Suprapubic skin (tissue), 3 donors: Measurements from ENCODE around the gene SLC8B1.

Source experiments
- EP300 ChIP-seq: sonication (generic); formaldehyde crosslinking; IDR thresholded peaks from one replicate; pipeline ENCODE4 v1.6.1; 2017; ENCODE audit warnings: antibody characterized with exemption
- POLR2A ChIP-seq, 2 donors: fragments of 450-650 bp; IDR thresholded peaks; one replicate each; pipeline ENCODE4 v1.6.1; 2017; ENCODE audit warnings: antibody characterized with exemption in 2 of 2, mild to moderate bottlenecking in 2 of 2, moderate library complexity in 2 of 2
- TF ChIP-seq, protein P1 (sequence below), 2 donors: fragments of 200-600 bp in 1 of 2; fragments of 450-650 bp in 1 of 2; sonication (generic) in 1 of 2; IDR thresholded peaks; one replicate each; pipeline ENCODE4 v1.5.1; 2016 to 2019; ENCODE audit warnings: antibody characterized with exemption in 2 of 2, mild to moderate bottlenecking in 1 of 2, moderate library complexity in 1 of 2

DNA sequence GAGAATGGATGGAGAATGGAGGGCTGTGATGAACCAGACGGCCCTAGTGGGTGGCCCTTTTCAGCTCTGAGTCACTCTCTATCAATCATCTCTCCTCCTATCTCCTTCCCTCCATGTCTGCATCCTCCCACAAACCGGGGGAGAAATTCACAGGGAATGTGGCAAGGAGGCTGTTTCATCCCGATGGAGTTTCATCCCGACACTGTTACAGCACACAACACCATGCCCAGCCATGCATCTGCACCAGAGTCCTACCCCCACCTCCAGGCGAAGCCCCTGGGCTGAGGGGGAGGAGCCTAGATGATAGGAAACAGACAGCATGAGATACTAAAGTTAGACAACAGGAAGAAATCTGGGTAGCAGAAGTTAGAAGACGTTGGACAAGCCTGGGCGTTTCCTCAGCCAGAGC lies 20.8 kb downstream of the SLC8B1 start:
- TF ChIP-seq, protein P1, sequence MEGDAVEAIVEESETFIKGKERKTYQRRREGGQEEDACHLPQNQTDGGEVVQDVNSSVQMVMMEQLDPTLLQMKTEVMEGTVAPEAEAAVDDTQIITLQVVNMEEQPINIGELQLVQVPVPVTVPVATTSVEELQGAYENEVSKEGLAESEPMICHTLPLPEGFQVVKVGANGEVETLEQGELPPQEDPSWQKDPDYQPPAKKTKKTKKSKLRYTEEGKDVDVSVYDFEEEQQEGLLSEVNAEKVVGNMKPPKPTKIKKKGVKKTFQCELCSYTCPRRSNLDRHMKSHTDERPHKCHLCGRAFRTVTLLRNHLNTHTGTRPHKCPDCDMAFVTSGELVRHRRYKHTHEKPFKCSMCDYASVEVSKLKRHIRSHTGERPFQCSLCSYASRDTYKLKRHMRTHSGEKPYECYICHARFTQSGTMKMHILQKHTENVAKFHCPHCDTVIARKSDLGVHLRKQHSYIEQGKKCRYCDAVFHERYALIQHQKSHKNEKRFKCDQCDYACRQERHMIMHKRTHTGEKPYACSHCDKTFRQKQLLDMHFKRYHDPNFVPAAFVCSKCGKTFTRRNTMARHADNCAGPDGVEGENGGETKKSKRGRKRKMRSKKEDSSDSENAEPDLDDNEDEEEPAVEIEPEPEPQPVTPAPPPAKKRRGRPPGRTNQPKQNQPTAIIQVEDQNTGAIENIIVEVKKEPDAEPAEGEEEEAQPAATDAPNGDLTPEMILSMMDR (IDR thresholded peaks at IDR 0.05) = no peak
- no peak for TF ChIP-seq POLR2A (IDR thresholded peaks at IDR 0.05)
- no peak for TF ChIP-seq EP300
